Small intestine (tissue), 16 donors: ENCODE data around the gene VIPAS39. TPM values are rescaled to one million over a fixed set of nuclear protein-coding genes. Genes with fewer than 3 reads are reported as not detected.
A peak's percentile ranks its signal among the peaks of the same experiment; 100 is the strongest.

ENCODE experiments used
- DNase-seq, 2 donors: peaks; one replicate each; pipeline versions ENCODE4 v3.0.0 to v3.0.0-alpha.2; 2013
- FAIRE-seq: peaks from 2 replicates; lab custom pipeline; 2012; peaks lifted over from hg19 to GRCh38; lab: Jason Lieb, UNC
- H3K27ac ChIP-seq, 3 donors: one replicate each; pipeline ENCODE4 v1.5.1; 2013; ENCODE audit warnings: low read length in 2 of 3, mild to moderate bottlenecking in 2 of 3, control low read depth in 1 of 3, inconsistent platforms in 1 of 3, low read depth in 1 of 3, moderate library complexity in 1 of 3
- H3K27me3 ChIP-seq, 3 donors: one replicate each; pipeline ENCODE4 v1.6.1; 2013; ENCODE audit warnings: low read length in 3 of 3, inconsistent platforms in 1 of 3; ENCODE audit not compliant: control insufficient read depth in 3 of 3, insufficient read depth in 3 of 3
- H3K36me3 ChIP-seq, 3 donors: one replicate each; pipeline ENCODE4 v1.6.1; 2013; ENCODE audit warnings: low read length in 3 of 3, inconsistent platforms in 1 of 3, low read depth in 1 of 3, mild to moderate bottlenecking in 1 of 3, moderate library complexity in 1 of 3; ENCODE audit not compliant: control insufficient read depth in 3 of 3, insufficient read depth in 2 of 3
- H3K4me1 ChIP-seq, 3 donors: one replicate each; pipeline ENCODE4 v1.6.1; 2013; ENCODE audit warnings: low read length in 2 of 3, inconsistent platforms in 1 of 3, low read depth in 1 of 3, mild to moderate bottlenecking in 1 of 3, moderate library complexity in 1 of 3; ENCODE audit not compliant: control insufficient read depth in 3 of 3, insufficient read depth in 2 of 3
- H3K4me3 ChIP-seq, 3 donors: one replicate each; pipeline ENCODE4 v1.5.1; 2013; ENCODE audit warnings: low read length in 3 of 3, control low read depth in 1 of 3, inconsistent platforms in 1 of 3, low read depth in 1 of 3, mild to moderate bottlenecking in 1 of 3, moderate library complexity in 1 of 3
- H3K9me3 ChIP-seq, 2 donors: one replicate each; pipeline ENCODE4 v1.6.1; 2013; ENCODE audit warnings: low read depth in 1 of 2, low read length in 1 of 2; ENCODE audit not compliant: control insufficient read depth in 2 of 2, insufficient read depth in 1 of 2
- WGBS, 3 donors: extraction: QIAGEN DNeasy Blood & Tissue Kit; methylation state at CpG; one replicate each; pipeline ENCODE4 v1.1.7; 2013; 5-methylcytosine and 5-hydroxymethylcytosine counted together
- long read RNA-seq, 10 donors: transcript quantifications; one replicate each; lab custom pipeline, GENCODE V29; 2026
- polyA plus RNA-seq, 4 donors: library from polyadenylated mRNA; stranded (reverse) in 3 of 4; unstranded in 1 of 4; fragments of 200-250 nt in 3 of 4; fragments of 120-200 nt in 1 of 4; gene quantifications; one replicate each; pipeline versions ENCODE4 v1.2.1 to v1.2.3, GENCODE V29; 2013
- donor health status: healthy with polysubstance abuse.
- donor health status: control.
- donor health status: control.
- donor health status: Bipolar disorder and iron deficiency.
- donor health status: healthy.

The VIPAS39 gene
- 10 to 100 TPM in 3 of 4 donors, 1 to 10 TPM in 1; 9.5 to 27.3 (median 12.7) TPM for polyA plus RNA-seq
- long read RNA-seq, donor 1 = 0 reads
- long read RNA-seq, donor 2, partial matches to known transcripts = 0 of 1 reads
- long read RNA-seq, donor 2, other reads (novel, unspliced or antisense) = 0 of 1 reads
- long read RNA-seq, donor 3, partial matches to known transcripts = 0 of 1 reads
- long read RNA-seq, donor 3, other reads (novel, unspliced or antisense) = 0 of 1 reads
- long read RNA-seq, donor 4 = 0 reads
- long read RNA-seq, donor 5 = 0 reads
- long read RNA-seq, donor 6, partial matches to known transcripts = 0 of 2 reads
- long read RNA-seq, donor 6, other reads (novel, unspliced or antisense) = 0 of 2 reads
- long read RNA-seq, donor 7 = 0 reads
- long read RNA-seq, donor 8 = 0 reads
- long read RNA-seq, donor 9 = 0 reads
- long read RNA-seq, donor 10, partial matches to known transcripts = 0 of 2 reads
- long read RNA-seq, donor 10, other reads (novel, unspliced or antisense) = 0 of 2 reads

GRCh38 chr14:77457522-77458248 lies at the start of gene VIPAS39, which contains the start of gene AHSA1:
TSS of gene VIPAS39 (minus strand) at chr14:77457601. CDS start at chr14:77454102, 3,499 bp downstream.
TSS of gene AHSA1 (plus strand) at chr14:77458093. CDS start at chr14:77458190, 97 bp downstream.
- peaks cover 0 to 3% (median 0%) of the 10 kb centered on the region in 3 donors for H3K4me1 ChIP-seq
- no peaks in the 10 kb centered on the region for H3K27me3 ChIP-seq
- 0% methylated on average over 45 to 50 of the region's 50 CpGs for WGBS, 3 donors
- peak within 1 kb of the TSS; percentile 82 to 99 (median 83) for H3K27ac ChIP-seq
- DNase-seq (peak; percentile 99), FAIRE-seq (no peak)
- H3K9me3 ChIP-seq = no peaks in the 10 kb centered on the region
- H3K4me3 ChIP-seq = peak within 1 kb of the TSS; percentile 69 to 99 (median 98)
- H3K36me3 ChIP-seq = peaks cover 4 to 18% (median 6%) of the 10 kb centered on the region in 3 donors

DNA sequence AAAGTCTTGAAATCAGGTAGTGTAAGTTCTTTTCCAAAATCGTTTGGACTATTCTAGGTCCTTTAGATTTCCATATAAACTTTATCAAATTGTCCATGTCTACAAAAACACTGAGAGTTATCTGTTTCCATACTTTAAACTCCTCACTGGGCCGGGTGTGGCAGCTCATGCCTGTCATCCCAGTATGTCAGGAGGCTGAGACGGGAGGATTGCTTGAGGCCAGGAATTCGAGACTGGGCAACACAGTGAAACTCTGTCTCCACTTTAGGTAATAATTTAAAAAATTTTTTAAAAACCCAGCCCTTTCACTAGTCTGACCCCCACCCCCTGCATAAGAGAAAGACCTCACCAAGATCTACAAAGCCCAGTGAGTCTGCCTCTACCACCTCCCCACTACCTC lies 47.6 kb upstream of the VIPAS39 start:
- WGBS, 3 donors = 73 to 83% (median 74%) methylated on average over 4 of the region's 4 CpGs
- Histone ChIP-seq H3K4me3 (no peak overlapping the region), H3K27ac (no peak overlapping the region), H3K9me3 (peaks cover 0 to 9% of the 10 kb centered on the region in 2 donors), H3K27me3 (peaks cover 0 to 6% (median under 1%) of the 10 kb centered on the region in 3 donors), H3K36me3 (peaks cover 0 to 6% (median 0%) of the 10 kb centered on the region in 3 donors), H3K4me1 (no peaks in the 10 kb centered on the region)
- FAIRE-seq (no peak), DNase-seq (no peak)

GRCh38 chr14:77503138-77503537 lies 45.7 kb upstream of the VIPAS39 start:
- Histone ChIP-seq H3K4me3 (no peak overlapping the region), H3K9me3 (peaks cover 0 to 9% of the 10 kb centered on the region in 2 donors), H3K4me1 (no peaks in the 10 kb centered on the region), H3K36me3 (peaks cover 0 to 6% (median 0%) of the 10 kb centered on the region in 3 donors), H3K27me3 (peaks cover 3 to 20% (median 12%) of the 10 kb centered on the region in 3 donors), H3K27ac (no peak overlapping the region)
- no peak for DNase-seq
- no peak for FAIRE-seq
- 94 to 98% (median 96%) methylated on average over 5 of the region's 5 CpGs for WGBS, 3 donors

GRCh38 chr14:77502109-77502782 lies 44.8 kb upstream of the VIPAS39 start:
- DNase-seq (no peak), FAIRE-seq (no peak)
- no peak overlapping the region for H3K4me3 ChIP-seq
- H3K27ac ChIP-seq = no peak overlapping the region
- no peaks in the 10 kb centered on the region for H3K4me1 ChIP-seq
- 67 to 77% (median 68%) methylated on average over 11 of the region's 11 CpGs for WGBS, 3 donors
- peaks cover 3 to 27% (median 17%) of the 10 kb centered on the region in 3 donors for H3K27me3 ChIP-seq
- H3K36me3 ChIP-seq = peaks cover 0 to 2% (median 0%) of the 10 kb centered on the region in 3 donors
- peaks cover 0 to 9% of the 10 kb centered on the region in 2 donors for H3K9me3 ChIP-seq

- peaks cover 0 to 9% of the 10 kb centered on the region in 2 donors for H3K9me3 ChIP-seq
- FAIRE-seq = no peak
- H3K4me1 ChIP-seq = no peaks in the 10 kb centered on the region
- peak; percentile 7 to 43 for DNase-seq
- peaks cover 3 to 28% (median 17%) of the 10 kb centered on the region in 3 donors for H3K27me3 ChIP-seq
- no peak overlapping the region for H3K27ac ChIP-seq
- WGBS, 3 donors = 2 to 3% (median 3%) methylated on average over 34 to 53 of the region's 53 CpGs
- no peaks in the 10 kb centered on the region for H3K36me3 ChIP-seq
- H3K4me3 ChIP-seq = peak overlapping the region in 2 of 3 donors; percentile 37 to 59
These were observed 41.7 kb upstream of the VIPAS39 start for GRCh38 chr14:77498984-77499527.

GRCh38 chr14:77498120-77498979 lies 40.9 kb upstream of the VIPAS39 start, which contains the start of gene ISM2:
TSS of gene ISM2 (minus strand) at chr14:77498816. CDS start at chr14:77498793, 23 bp downstream.
- DNase-seq = peak; percentile 23 to 67
- H3K27me3 ChIP-seq = peaks cover 3 to 28% (median 17%) of the 10 kb centered on the region in 3 donors
- 2 to 4% (median 4%) methylated on average over 69 to 104 of the region's 104 CpGs for WGBS, 3 donors
- no peaks in the 10 kb centered on the region for H3K4me1 ChIP-seq
- FAIRE-seq = no peak
- H3K9me3 ChIP-seq = peaks cover 0 to 4% of the 10 kb centered on the region in 2 donors
- H3K36me3 ChIP-seq = no peaks in the 10 kb centered on the region
- no peak within 1 kb of the TSS for H3K27ac ChIP-seq
- H3K4me3 ChIP-seq = peak within 1 kb of the TSS; percentile 12 to 59 (median 37)

- Histone ChIP-seq H3K27me3 (peaks cover 3 to 24% (median 17%) of the 10 kb centered on the region in 3 donors), H3K27ac (no peak overlapping the region), H3K4me3 (no peak overlapping the region), H3K4me1 (no peaks in the 10 kb centered on the region), H3K9me3 (no peaks in the 10 kb centered on the region), H3K36me3 (no peaks in the 10 kb centered on the region)
- FAIRE-seq = no peak
- DNase-seq = no peak
- WGBS, 3 donors = 70 to 91% (median 79%) methylated on average over 7 of the region's 7 CpGs
These were observed 37.9 kb upstream of the VIPAS39 start for GRCh38 chr14:77495334-77495733.
